NB4 (cell line): ENCODE results near the gene CSTPP1.

Source experiments
- MYC ChIP-seq: IDR thresholded peaks from 2 replicates; pipeline ENCODE4 v1.6.1; 2011; ENCODE audit warnings: low read depth, low read length
- POLR2A ChIP-seq: IDR thresholded peaks from 2 replicates; pipeline ENCODE4 v1.6.1; 2011; ENCODE audit warnings: mild to moderate bottlenecking; ENCODE audit not compliant: insufficient read length; ENCODE audit errors: extremely low read depth
- TF ChIP-seq, protein P1 (sequence below): IDR thresholded peaks from one replicate; pipeline ENCODE4 v1.5.1; 2012; ENCODE audit warnings: low read depth, low read length
- TF ChIP-seq, protein P2 (sequence below): IDR thresholded peaks from 2 replicates; pipeline ENCODE4 v1.6.1; 2011; ENCODE audit warnings: low read depth, low read length

DNA sequence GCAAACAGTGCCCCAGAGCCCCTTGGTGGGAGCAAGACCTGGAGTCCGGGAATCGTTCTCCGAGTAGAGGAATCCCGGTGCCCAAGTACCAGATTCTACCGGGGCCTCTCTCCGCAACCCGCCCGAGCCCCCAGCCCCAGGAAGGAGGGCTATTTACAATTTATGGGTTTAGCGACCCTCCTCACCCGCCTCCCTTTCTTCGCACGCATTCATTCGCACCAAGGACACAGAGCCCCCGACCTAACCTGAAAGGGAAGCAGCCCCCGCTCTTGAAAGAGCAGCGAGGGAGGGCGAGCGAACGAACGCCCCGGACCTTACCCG lies 18.8 kb upstream of the CSTPP1 start:
- TF ChIP-seq, protein P1, sequence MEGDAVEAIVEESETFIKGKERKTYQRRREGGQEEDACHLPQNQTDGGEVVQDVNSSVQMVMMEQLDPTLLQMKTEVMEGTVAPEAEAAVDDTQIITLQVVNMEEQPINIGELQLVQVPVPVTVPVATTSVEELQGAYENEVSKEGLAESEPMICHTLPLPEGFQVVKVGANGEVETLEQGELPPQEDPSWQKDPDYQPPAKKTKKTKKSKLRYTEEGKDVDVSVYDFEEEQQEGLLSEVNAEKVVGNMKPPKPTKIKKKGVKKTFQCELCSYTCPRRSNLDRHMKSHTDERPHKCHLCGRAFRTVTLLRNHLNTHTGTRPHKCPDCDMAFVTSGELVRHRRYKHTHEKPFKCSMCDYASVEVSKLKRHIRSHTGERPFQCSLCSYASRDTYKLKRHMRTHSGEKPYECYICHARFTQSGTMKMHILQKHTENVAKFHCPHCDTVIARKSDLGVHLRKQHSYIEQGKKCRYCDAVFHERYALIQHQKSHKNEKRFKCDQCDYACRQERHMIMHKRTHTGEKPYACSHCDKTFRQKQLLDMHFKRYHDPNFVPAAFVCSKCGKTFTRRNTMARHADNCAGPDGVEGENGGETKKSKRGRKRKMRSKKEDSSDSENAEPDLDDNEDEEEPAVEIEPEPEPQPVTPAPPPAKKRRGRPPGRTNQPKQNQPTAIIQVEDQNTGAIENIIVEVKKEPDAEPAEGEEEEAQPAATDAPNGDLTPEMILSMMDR = no peak
- TF ChIP-seq, protein P2, sequence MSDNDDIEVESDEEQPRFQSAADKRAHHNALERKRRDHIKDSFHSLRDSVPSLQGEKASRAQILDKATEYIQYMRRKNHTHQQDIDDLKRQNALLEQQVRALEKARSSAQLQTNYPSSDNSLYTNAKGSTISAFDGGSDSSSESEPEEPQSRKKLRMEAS = no peak
- no peak for TF ChIP-seq POLR2A
- TF ChIP-seq MYC = no peak
